K562 (cell line): ENCODE data around the gene COQ7. TPM values are rescaled to one million over a fixed set of nuclear protein-coding genes. Genes with fewer than 3 reads are reported as not detected.
A peak's percentile ranks its signal among the peaks of the same experiment; 100 is the strongest.

Source experiments
- CREB1 ChIP-seq, 2 experiments: sonication (generic) in 1 of 2; formaldehyde crosslinking in 1 of 2; IDR thresholded peaks; 2 replicates each; pipeline versions ENCODE4 v1.6.1 to v1.8.0; 2012 to 2022; ENCODE audit warnings: inconsistent platforms in 1 of 2, mild to moderate bottlenecking in 1 of 2, missing genetic modification reagents in 1 of 2, moderate library complexity in 1 of 2
- CREB3L1 ChIP-seq: fragments of 450-650 bp; IDR thresholded peaks from 2 replicates; pipeline ENCODE4 v1.6.1; 2014; ENCODE audit warnings: low read depth, mild to moderate bottlenecking, moderate library complexity, borderline replicate concordance
- DEAF1 ChIP-seq: fragments of 450-650 bp; formaldehyde crosslinking; IDR thresholded peaks from 2 replicates; pipeline ENCODE4 v1.4.0; 2020; ENCODE audit warnings: mild to moderate bottlenecking, moderate library complexity
- ELF2 ChIP-seq: fragments of 250-450 bp; sonication (Bioruptor Pico); IDR thresholded peaks from 2 replicates; pipeline ENCODE4 v1.5.0; 2021; ENCODE audit warnings: mild to moderate bottlenecking
- EP400 ChIP-seq: fragments of 450-650 bp; IDR thresholded peaks from 2 replicates; pipeline ENCODE4 v1.6.1; 2017; ENCODE audit warnings: antibody characterized with exemption, mild to moderate bottlenecking, moderate library complexity
- FOXA3 ChIP-seq, 2 experiments: fragments of 450-650 bp in 1 of 2; sonication (generic) in 1 of 2; formaldehyde crosslinking; IDR thresholded peaks in 1 of 2; conservative IDR thresholded peaks in 1 of 2; 2 replicates each; pipeline versions ENCODE4 v1.4.0 to v1.8.0; 2020 to 2022; ENCODE audit warnings: mild to moderate bottlenecking in 2 of 2, missing genetic modification reagents in 1 of 2
- GABPB1 ChIP-seq: sonication (generic); formaldehyde crosslinking; IDR thresholded peaks from 2 replicates; pipeline ENCODE4 v1.8.0; 2022; ENCODE audit warnings: mild to moderate bottlenecking, missing genetic modification reagents
- HMGN3 ChIP-seq: IDR thresholded peaks from 2 replicates; pipeline ENCODE4 v1.6.1; 2011; ENCODE audit warnings: borderline replicate concordance, low read depth, mild to moderate bottlenecking, mixed read lengths, low read length; ENCODE audit not compliant: insufficient read length; ENCODE audit errors: extremely low read depth
- KDM2B ChIP-seq: fragments of 250-450 bp; sonication (Bioruptor Pico); IDR thresholded peaks from 2 replicates; pipeline ENCODE4 v1.8.0; 2021; ENCODE audit warnings: mild to moderate bottlenecking, moderate library complexity
- MYC ChIP-seq, 2 experiments: fragments of 250-450 bp in 1 of 2; sonication (Bioruptor Pico) in 1 of 2; IDR thresholded peaks; 2 replicates each; pipeline versions ENCODE4 v1.5.1 to v1.6.1; 2012 to 2021; ENCODE audit warnings: low read depth in 2 of 2, borderline replicate concordance in 1 of 2, improper control_type of control experiment in 1 of 2, low read length in 1 of 2, mild to moderate bottlenecking in 1 of 2, moderate library complexity in 1 of 2
- RAD51 ChIP-seq: fragments of 450-650 bp; IDR thresholded peaks from 2 replicates; pipeline ENCODE4 v1.7.1; 2016; ENCODE audit warnings: low read depth, mild to moderate bottlenecking, borderline replicate concordance
- RB1 ChIP-seq: fragments of 450-650 bp; IDR thresholded peaks from 2 replicates; pipeline ENCODE4 v1.6.1; 2017; ENCODE audit warnings: low read depth, mild to moderate bottlenecking
- RBFOX2 ChIP-seq: fragments of 200-400 bp; formaldehyde crosslinking; IDR thresholded peaks from 2 replicates; pipeline ENCODE4 v1.6.1; 2017; ENCODE audit warnings: low read depth, mild to moderate bottlenecking, low read length, moderate library complexity
- RUNX1 ChIP-seq: sonication (generic); IDR thresholded peaks from 2 replicates; pipeline ENCODE4 v1.6.1; 2016; ENCODE audit warnings: antibody characterized with exemption, low read depth
- TEAD2 ChIP-seq: fragments of 450-650 bp; IDR thresholded peaks from 2 replicates; pipeline ENCODE4 v1.6.1; 2016; ENCODE audit warnings: missing genetic modification characterization, control low read depth, missing compliant biosample characterization
- ZBTB43 ChIP-seq: sonication (generic); formaldehyde crosslinking; IDR thresholded peaks from 2 replicates; pipeline ENCODE4 v1.8.0; 2023; ENCODE audit warnings: mild to moderate bottlenecking, missing genetic modification reagents
- ZKSCAN1 ChIP-seq: fragments of 150-350 bp; IDR thresholded peaks from 2 replicates; pipeline ENCODE4 v1.6.1; 2016; ENCODE audit warnings: low read depth, low read length
- ZNF512 ChIP-seq: IDR thresholded peaks from 2 replicates; pipeline ENCODE4 v1.6.1; 2016; ENCODE audit warnings: missing genetic modification characterization, missing compliant biosample characterization
- polyA plus RNA-seq, 8 experiments: library from polyadenylated mRNA; depleted of rRNA in 4 of 8; stranded (reverse) in 5 of 8; unstranded in 3 of 8; fragments of >200 nt; fragmentation: Nextera tagmentation in 2 of 8; fragmentation: Illumina TruSeq in 1 of 8; extraction: Ambion mirVana in 2 of 8; extraction: Trizol in 1 of 8; gene quantifications; 2 replicates each; pipeline versions ENCODE4 v1.2.1 to v1.2.3, GENCODE V29; 2011 to 2014; ENCODE audit warnings: inconsistent platforms in 1 of 8, missing spikeins in 1 of 8
- total RNA-seq, 7 experiments: library from RNA; depleted of rRNA in 6 of 7; stranded (reverse); fragments of >200 nt in 6 of 7; fragmentation: Illumina TruSeq in 2 of 7; extraction: Trizol in 2 of 7; gene quantifications; 2 replicates each; pipeline versions ENCODE4 v1.2.1 to v1.2.3, GENCODE V29; 2011 to 2021; ENCODE audit warnings: low replicate concordance in 1 of 7

The COQ7 gene
- total and polyA plus RNA-seq, 9 of the 15 experiments (the other 6 are each of a cell fraction or from before 2014, with no cell fraction given) = 2.3 to 26.1 (median 15.2) TPM

- peak; percentile 27; the same call in 1 of the 2 replicates for TF ChIP-seq MYC (IDR thresholded peaks at IDR 0.05; ENCODE audit: low read depth, low read length)
- no peak for TF ChIP-seq MYC (CRISPR knock-in tag; IDR thresholded peaks at IDR 0.05; ENCODE audit: borderline replicate concordance, low read depth)
- peak; percentile 58; the same call in 1 of the 2 replicates for TF ChIP-seq GABPB1 (CRISPR knock-in tag)
- peak; percentile 53; the same call in 1 of the 2 replicates for TF ChIP-seq ZKSCAN1
- peak; percentile 82 for TF ChIP-seq RAD51
- TF ChIP-seq RBFOX2 = peak; percentile 45; the same call in 1 of the 2 replicates
- 0 out of 4 replicates have a peak, but pooled peaks of 1 of the 2 experiments have one; percentile 26 for TF ChIP-seq FOXA3 (CRISPR knock-in tag; conservative IDR thresholded peaks at IDR 0.05 in 1 of 2, IDR thresholded peaks at IDR 0.05 in 1 of 2)
- peak; percentile 96 for TF ChIP-seq DEAF1 (CRISPR knock-in tag)
- peak; percentile 52 for TF ChIP-seq HMGN3
- no peak for TF ChIP-seq EP400
- TF ChIP-seq TEAD2 (tag) = no peak
- TF ChIP-seq RUNX1 = no peak
- peak; percentile 92 for TF ChIP-seq RB1
- 0 out of 2 replicates have a peak, but pooled peaks have one; percentile 19 for TF ChIP-seq CREB3L1
- TF ChIP-seq CREB1 (IDR thresholded peaks at IDR 0.05) = no peak
- peak; percentile 62; the same call in 1 of the 2 replicates for TF ChIP-seq CREB1 (CRISPR knock-in tag; IDR thresholded peaks at IDR 0.05)
- peak; percentile 89; the same call in 1 of the 2 replicates for TF ChIP-seq KDM2B (CRISPR knock-in tag)
- no peak for TF ChIP-seq ELF2 (CRISPR knock-in tag)
- TF ChIP-seq ZNF512 (tag) = peak; percentile 56; the same call in 1 of the 2 replicates
- no peak for TF ChIP-seq ZBTB43 (CRISPR knock-in tag)
These were observed 19.1 kb downstream of the COQ7 start (continued) for GRCh38 chr16:19086322-19087199.
